ENCODE results near the gene PIGT. TPM values are rescaled to one million over a fixed set of nuclear protein-coding genes. Genes with fewer than 3 reads are reported as not detected.

The PIGT gene
- total and polyA plus RNA-seq, 2 of the 13 experiments (the other 11 are each of a cell fraction or from before 2014, with no cell fraction given), result 65.9 to 74.1 TPM

DNA sequence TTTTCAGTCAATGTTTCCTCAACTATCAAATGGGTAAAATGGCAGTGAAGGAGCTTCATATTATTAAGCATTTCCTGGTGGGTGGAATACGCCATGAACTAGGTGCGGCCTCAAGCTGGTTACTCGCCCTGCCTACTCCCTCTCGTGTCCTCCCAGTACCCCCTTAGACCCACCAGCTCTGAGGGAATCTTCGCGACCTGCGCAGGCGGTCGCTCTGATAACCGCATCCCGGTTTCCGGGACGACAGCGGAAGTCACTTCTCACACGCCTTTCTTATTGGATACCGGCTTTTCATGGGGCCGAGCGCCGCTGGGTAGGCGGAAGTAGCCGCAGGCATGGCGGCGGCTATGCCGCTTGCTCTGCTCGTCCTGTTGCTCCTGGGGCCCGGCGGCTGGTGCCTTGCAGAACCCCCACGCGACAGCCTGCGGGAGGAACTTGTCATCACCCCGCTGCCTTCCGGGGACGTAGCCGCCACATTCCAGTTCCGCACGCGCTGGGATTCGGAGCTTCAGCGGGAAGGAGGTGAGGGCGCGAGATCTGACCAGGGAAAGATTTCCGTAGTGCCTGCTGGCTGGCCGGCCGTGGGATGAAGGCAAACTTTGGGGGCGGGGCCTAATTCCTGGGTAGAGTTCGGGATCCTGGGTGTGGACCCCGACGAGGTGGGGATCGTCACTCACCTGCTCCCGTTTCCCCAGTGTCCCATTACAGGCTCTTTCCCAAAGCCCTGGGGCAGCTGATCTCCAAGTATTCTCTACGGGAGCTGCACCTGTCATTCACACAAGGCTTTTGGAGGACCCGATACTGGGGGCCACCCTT lies at the start of gene PIGT (continued):
- TF ChIP-seq, protein P1, sequence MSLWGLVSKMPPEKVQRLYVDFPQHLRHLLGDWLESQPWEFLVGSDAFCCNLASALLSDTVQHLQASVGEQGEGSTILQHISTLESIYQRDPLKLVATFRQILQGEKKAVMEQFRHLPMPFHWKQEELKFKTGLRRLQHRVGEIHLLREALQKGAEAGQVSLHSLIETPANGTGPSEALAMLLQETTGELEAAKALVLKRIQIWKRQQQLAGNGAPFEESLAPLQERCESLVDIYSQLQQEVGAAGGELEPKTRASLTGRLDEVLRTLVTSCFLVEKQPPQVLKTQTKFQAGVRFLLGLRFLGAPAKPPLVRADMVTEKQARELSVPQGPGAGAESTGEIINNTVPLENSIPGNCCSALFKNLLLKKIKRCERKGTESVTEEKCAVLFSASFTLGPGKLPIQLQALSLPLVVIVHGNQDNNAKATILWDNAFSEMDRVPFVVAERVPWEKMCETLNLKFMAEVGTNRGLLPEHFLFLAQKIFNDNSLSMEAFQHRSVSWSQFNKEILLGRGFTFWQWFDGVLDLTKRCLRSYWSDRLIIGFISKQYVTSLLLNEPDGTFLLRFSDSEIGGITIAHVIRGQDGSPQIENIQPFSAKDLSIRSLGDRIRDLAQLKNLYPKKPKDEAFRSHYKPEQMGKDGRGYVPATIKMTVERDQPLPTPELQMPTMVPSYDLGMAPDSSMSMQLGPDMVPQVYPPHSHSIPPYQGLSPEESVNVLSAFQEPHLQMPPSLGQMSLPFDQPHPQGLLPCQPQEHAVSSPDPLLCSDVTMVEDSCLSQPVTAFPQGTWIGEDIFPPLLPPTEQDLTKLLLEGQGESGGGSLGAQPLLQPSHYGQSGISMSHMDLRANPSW (CRISPR knock-in tag; IDR thresholded peaks at IDR 0.05; ENCODE audit: borderline replicate concordance), result 0 out of 2 replicates have a peak, but pooled peaks have one; percentile 32
- TF ChIP-seq, protein P2, sequence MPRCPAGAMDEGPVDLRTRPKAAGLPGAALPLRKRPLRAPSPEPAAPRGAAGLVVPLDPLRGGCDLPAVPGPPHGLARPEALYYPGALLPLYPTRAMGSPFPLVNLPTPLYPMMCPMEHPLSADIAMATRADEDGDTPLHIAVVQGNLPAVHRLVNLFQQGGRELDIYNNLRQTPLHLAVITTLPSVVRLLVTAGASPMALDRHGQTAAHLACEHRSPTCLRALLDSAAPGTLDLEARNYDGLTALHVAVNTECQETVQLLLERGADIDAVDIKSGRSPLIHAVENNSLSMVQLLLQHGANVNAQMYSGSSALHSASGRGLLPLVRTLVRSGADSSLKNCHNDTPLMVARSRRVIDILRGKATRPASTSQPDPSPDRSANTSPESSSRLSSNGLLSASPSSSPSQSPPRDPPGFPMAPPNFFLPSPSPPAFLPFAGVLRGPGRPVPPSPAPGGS (CRISPR knock-in tag; IDR thresholded peaks at IDR 0.05), result peak; percentile 88
- peak; percentile 94; the same call in 1 of the 2 replicates for TF ChIP-seq RFXAP (CRISPR knock-in tag; IDR thresholded peaks at IDR 0.05; ENCODE audit: borderline replicate concordance)
- peak; percentile 66; the same call in 1 of the 2 replicates for TF ChIP-seq ZNF614 (CRISPR knock-in tag; IDR thresholded peaks at IDR 0.05; ENCODE audit: borderline replicate concordance)
- TF ChIP-seq ZNF251 (CRISPR knock-in tag; IDR thresholded peaks at IDR 0.05), result no peak
- peak; percentile 98 for TF ChIP-seq EEA1 (CRISPR knock-in tag; IDR thresholded peaks at IDR 0.05; ENCODE audit: borderline replicate concordance)
- TF ChIP-seq KDM3A (CRISPR knock-in tag; IDR thresholded peaks at IDR 0.05; ENCODE audit: low read depth), result peak; percentile 65; the same call in 1 of the 2 replicates
- TF ChIP-seq ZNF841 (CRISPR knock-in tag; IDR thresholded peaks at IDR 0.05; ENCODE audit: borderline replicate concordance), result no peak
- TF ChIP-seq FOSL1 (CRISPR knock-in tag; IDR thresholded peaks at IDR 0.05; ENCODE audit: borderline replicate concordance), result peak; percentile 23; the same call in 1 of the 2 replicates
- TF ChIP-seq PHF5A (CRISPR knock-in tag; IDR thresholded peaks at IDR 0.05; ENCODE audit: low read depth, unreplicated experiment), result peak; percentile 81
- peak; percentile 47 for TF ChIP-seq BCL6 (CRISPR knock-in tag; IDR thresholded peaks at IDR 0.05)
- TF ChIP-seq HDAC2 (CRISPR knock-in tag; IDR thresholded peaks at IDR 0.05), result peak; percentile 96
- TF ChIP-seq FIP1L1 (IDR thresholded peaks at IDR 0.05; ENCODE audit: borderline replicate concordance, insufficient read depth, low read depth, low read length), result peak; percentile 79; the same call in 1 of the 2 replicates
- peak; percentile 77 for TF ChIP-seq JARID2 (CRISPR knock-in tag; IDR thresholded peaks at IDR 0.05; ENCODE audit: insufficient replicate concordance)
- TF ChIP-seq ZNF18 (CRISPR knock-in tag; IDR thresholded peaks at IDR 0.05; ENCODE audit: insufficient replicate concordance), result peak; percentile 78
- 0 out of 2 replicates have a peak, but pooled peaks have one; percentile 54 for TF ChIP-seq ZNF761 (CRISPR knock-in tag; conservative IDR thresholded peaks at IDR 0.05)
- 0 out of 2 replicates have a peak, but pooled peaks have one; percentile 64 for TF ChIP-seq ZNF558 (CRISPR knock-in tag; IDR thresholded peaks at IDR 0.05; ENCODE audit: borderline replicate concordance)
- TF ChIP-seq FLYWCH1 (CRISPR knock-in tag; IDR thresholded peaks at IDR 0.05), result no peak
- TF ChIP-seq TMF1 (CRISPR knock-in tag; IDR thresholded peaks at IDR 0.05; ENCODE audit: low read depth), result no peak; the same call in 1 of the 2 replicates
- TF ChIP-seq NFE2L2 (IDR thresholded peaks at IDR 0.05; ENCODE audit: low read length), result no peak
- TF ChIP-seq ZNF337 (CRISPR knock-in tag; IDR thresholded peaks at IDR 0.05; ENCODE audit: borderline replicate concordance, low read depth), result peak; percentile 95
- peak; percentile 62; the same call in 1 of the 2 replicates for TF ChIP-seq ZFP37 (CRISPR knock-in tag; IDR thresholded peaks at IDR 0.05; ENCODE audit: borderline replicate concordance)

All from HepG2 (cell line).